Liver (tissue), 9 donors: Measurements from ENCODE around the gene CSN3. TPM values are rescaled to one million over a fixed set of nuclear protein-coding genes. Genes with fewer than 3 reads are reported as not detected.
"Not testable (repeated sequence)": the region's sequence is repeated elsewhere in the genome, so short reads cannot be mapped to it uniquely, and the experiment has no call there.

Experiments used
- DNase-seq: peaks from one replicate; pipeline ENCODE4 v3.0.0-alpha.2; 2017; ENCODE audit warnings: low spot score
- H3K27ac ChIP-seq, 2 donors: one replicate each; pipeline ENCODE4 v1.7.0; 2013; ENCODE audit warnings: inconsistent platforms in 2 of 2, low read length in 2 of 2, control low read depth in 1 of 2, low read depth in 1 of 2, mild to moderate bottlenecking in 1 of 2
- H3K27me3 ChIP-seq, 4 donors: one replicate each; pipeline versions ENCODE4 v1.6.1 to v1.7.0; 2013; ENCODE audit warnings: low read length in 3 of 4, inconsistent platforms in 1 of 4, mild to moderate bottlenecking in 1 of 4, moderate library complexity in 1 of 4; ENCODE audit not compliant: control insufficient read depth in 4 of 4, insufficient read depth in 4 of 4
- H3K36me3 ChIP-seq, 4 donors: one replicate each; pipeline versions ENCODE4 v1.6.1 to v1.7.0; 2013; ENCODE audit warnings: low read length in 3 of 4, mild to moderate bottlenecking in 3 of 4, low read depth in 1 of 4, moderate library complexity in 1 of 4; ENCODE audit not compliant: control insufficient read depth in 4 of 4, insufficient read depth in 3 of 4
- H3K4me1 ChIP-seq, 4 donors: one replicate each; pipeline versions ENCODE4 v1.6.1 to v1.7.0; 2013; ENCODE audit warnings: low read length in 3 of 4, mild to moderate bottlenecking in 3 of 4, moderate library complexity in 1 of 4; ENCODE audit not compliant: control insufficient read depth in 4 of 4, insufficient read depth in 4 of 4
- H3K4me3 ChIP-seq, 3 donors: one replicate each; pipeline versions ENCODE4 v1.6.1 to v1.7.0; 2013; ENCODE audit warnings: low read length in 3 of 3, control low read depth in 1 of 3, low read depth in 1 of 3, mild to moderate bottlenecking in 1 of 3
- H3K9ac ChIP-seq, 2 donors: one replicate each; pipeline ENCODE4 v1.7.0; 2013; ENCODE audit warnings: low read length in 2 of 2, mild to moderate bottlenecking in 2 of 2, moderate library complexity in 2 of 2, control low read depth in 1 of 2, low read depth in 1 of 2
- H3K9me3 ChIP-seq, 4 donors: one replicate each; pipeline versions ENCODE4 v1.6.1 to v1.7.0; 2013; ENCODE audit warnings: low read length in 3 of 4; ENCODE audit not compliant: control insufficient read depth in 4 of 4
- GABPA ChIP-seq, 2 donors: IDR thresholded peaks in 1 of 2; conservative IDR thresholded peaks in 1 of 2; 2 replicates each; pipeline ENCODE4 v1.6.1; 2016; ENCODE audit warnings: antibody characterized with exemption in 2 of 2, mild to moderate bottlenecking in 1 of 2, moderate library complexity in 1 of 2
- HNF4A ChIP-seq, 2 donors: conservative IDR thresholded peaks; 2 replicates each; pipeline ENCODE4 v1.6.1; 2016; ENCODE audit warnings: antibody characterized with exemption in 2 of 2, mild to moderate bottlenecking in 2 of 2
- HNF4G ChIP-seq: IDR thresholded peaks from 2 replicates; pipeline ENCODE4 v1.6.1; 2016; ENCODE audit warnings: antibody characterized with exemption
- JUND ChIP-seq, 2 donors: IDR thresholded peaks; 2 replicates each; pipeline ENCODE4 v1.6.1; 2016; ENCODE audit warnings: antibody characterized with exemption in 2 of 2
- NR2F2 ChIP-seq: IDR thresholded peaks from 2 replicates; pipeline ENCODE4 v1.6.1; 2016; ENCODE audit warnings: antibody characterized with exemption
- RAD21 ChIP-seq, 2 donors: IDR thresholded peaks; 2 replicates each; pipeline ENCODE4 v1.6.1; 2016; ENCODE audit warnings: antibody characterized with exemption in 2 of 2, mild to moderate bottlenecking in 2 of 2
- TAF1 ChIP-seq: conservative IDR thresholded peaks from 2 replicates; pipeline ENCODE4 v1.6.1; 2016; ENCODE audit warnings: antibody characterized with exemption, mild to moderate bottlenecking
- YY1 ChIP-seq: IDR thresholded peaks from 2 replicates; pipeline ENCODE4 v1.6.1; 2016; ENCODE audit warnings: antibody characterized with exemption, mild to moderate bottlenecking
- WGBS: extraction: QIAGEN DNeasy Blood & Tissue Kit; methylation state at CpG from one replicate; pipeline ENCODE4 v1.1.7; 2013; 5-methylcytosine and 5-hydroxymethylcytosine counted together
- polyA plus RNA-seq, 2 donors: library from polyadenylated mRNA; stranded (reverse) in 1 of 2; unstranded in 1 of 2; fragments of 200-250 nt in 1 of 2; fragments of >200 nt in 1 of 2; fragmentation: Nextera tagmentation in 1 of 2; extraction: Ambion mirVana in 1 of 2; gene quantifications; one replicate each; pipeline versions ENCODE4 v1.2.1 to v1.2.3, GENCODE V29; 2013 to 2015
- total RNA-seq, 2 donors: library from RNA; depleted of rRNA; stranded (reverse); fragments of >200 nt; gene quantifications; one replicate each; pipeline ENCODE4 v1.2.3, GENCODE V29; 2014
- TF ChIP-seq, protein P1 (sequence below): fragments of 150-350 bp; IDR thresholded peaks from 2 replicates; pipeline ENCODE4 v1.5.1; 2017; ENCODE audit warnings: improper control_type of control experiment, low read depth, low read length; ENCODE audit not compliant: missing input control
- TF ChIP-seq, protein P2 (sequence below): IDR thresholded peaks from 2 replicates; pipeline ENCODE4 v1.6.1; 2016; ENCODE audit warnings: antibody characterized with exemption
- donor health status: healthy.
- donor health status: healthy.
- donor health status: healthy.
- donor health status: healthy.
- donor health status: healthy.

The CSN3 gene
- total and polyA plus RNA-seq, 4 donors = not detected

- TF ChIP-seq, protein P1, sequence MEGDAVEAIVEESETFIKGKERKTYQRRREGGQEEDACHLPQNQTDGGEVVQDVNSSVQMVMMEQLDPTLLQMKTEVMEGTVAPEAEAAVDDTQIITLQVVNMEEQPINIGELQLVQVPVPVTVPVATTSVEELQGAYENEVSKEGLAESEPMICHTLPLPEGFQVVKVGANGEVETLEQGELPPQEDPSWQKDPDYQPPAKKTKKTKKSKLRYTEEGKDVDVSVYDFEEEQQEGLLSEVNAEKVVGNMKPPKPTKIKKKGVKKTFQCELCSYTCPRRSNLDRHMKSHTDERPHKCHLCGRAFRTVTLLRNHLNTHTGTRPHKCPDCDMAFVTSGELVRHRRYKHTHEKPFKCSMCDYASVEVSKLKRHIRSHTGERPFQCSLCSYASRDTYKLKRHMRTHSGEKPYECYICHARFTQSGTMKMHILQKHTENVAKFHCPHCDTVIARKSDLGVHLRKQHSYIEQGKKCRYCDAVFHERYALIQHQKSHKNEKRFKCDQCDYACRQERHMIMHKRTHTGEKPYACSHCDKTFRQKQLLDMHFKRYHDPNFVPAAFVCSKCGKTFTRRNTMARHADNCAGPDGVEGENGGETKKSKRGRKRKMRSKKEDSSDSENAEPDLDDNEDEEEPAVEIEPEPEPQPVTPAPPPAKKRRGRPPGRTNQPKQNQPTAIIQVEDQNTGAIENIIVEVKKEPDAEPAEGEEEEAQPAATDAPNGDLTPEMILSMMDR = no peak
- TF ChIP-seq, protein P2, sequence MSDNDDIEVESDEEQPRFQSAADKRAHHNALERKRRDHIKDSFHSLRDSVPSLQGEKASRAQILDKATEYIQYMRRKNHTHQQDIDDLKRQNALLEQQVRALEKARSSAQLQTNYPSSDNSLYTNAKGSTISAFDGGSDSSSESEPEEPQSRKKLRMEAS = no peak
- TF ChIP-seq GABPA (IDR thresholded peaks at IDR 0.05 in 1 of 2, conservative IDR thresholded peaks at IDR 0.05 in 1 of 2) (no peak), NR2F2 (no peak), YY1 (no peak)
Measured at GRCh38 chr4:70197842-70198241, 44.6 kb upstream of the CSN3 start (continued).

- 28% methylated on average over 1 of the region's 1 CpG for WGBS
- Histone ChIP-seq H3K36me3 (no peaks in the 10 kb centered on the region), H3K27ac (no peak overlapping the region), H3K9ac (no peak overlapping the region), H3K27me3 (no peaks in the 10 kb centered on the region), H3K4me3 (no peak overlapping the region), H3K4me1 (peaks cover 0 to 3% (median under 1%) of the 10 kb centered on the region in 4 donors), H3K9me3 (no peaks in the 10 kb centered on the region)
- DNase-seq = no peak
- TF ChIP-seq HNF4G (no peak), JUND (IDR thresholded peaks at IDR 0.05) (no peak), HNF4A (conservative IDR thresholded peaks at IDR 0.05) (peak in 1 of 2 donors; percentile 22), TAF1 (no peak), RAD21 (IDR thresholded peaks at IDR 0.05) (peak in 1 of 2 donors; percentile 14)
- TF ChIP-seq, protein P1 = no peak
Measured at GRCh38 chr4:70203601-70204000, 38.8 kb upstream of the CSN3 start.

GRCh38 chr4:70212752-70213151, 29.6 kb upstream of the CSN3 start:
- 81% methylated on average over 4 of the region's 4 CpGs for WGBS

DNA sequence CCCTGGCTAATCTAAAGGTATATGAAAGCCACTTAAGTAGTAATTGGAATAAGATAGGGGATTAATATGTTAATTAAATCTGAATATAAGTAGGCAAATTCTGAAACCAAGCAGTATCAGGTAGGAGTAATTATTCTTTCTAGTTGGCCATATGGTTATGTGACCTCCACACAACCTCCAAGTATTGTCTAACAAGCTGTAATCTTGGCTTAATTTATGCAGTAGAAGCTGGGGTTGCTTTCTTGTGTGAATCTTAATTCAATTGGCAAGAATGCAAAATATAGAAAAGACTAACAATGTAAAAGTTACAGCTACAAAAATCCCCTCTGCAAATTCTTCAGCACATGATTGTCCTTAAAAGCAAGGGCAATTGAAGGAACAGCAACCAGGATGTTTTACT, 26.3 kb upstream of the CSN3 start:
- not testable (repeated sequence) for DNase-seq, H3K9ac ChIP-seq, H3K9me3 ChIP-seq, H3K4me3 ChIP-seq, H3K36me3 ChIP-seq, H3K4me1 ChIP-seq, H3K27ac ChIP-seq, H3K27me3 ChIP-seq

More at GRCh38 chr4:70212752-70213151, 29.6 kb upstream of the CSN3 start:
- H3K4me1 ChIP-seq, DNase-seq, H3K9ac ChIP-seq, H3K4me3 ChIP-seq, H3K27ac ChIP-seq, H3K27me3 ChIP-seq, H3K9me3 ChIP-seq, H3K36me3 ChIP-seq: not testable (repeated sequence)

- not testable (repeated sequence) for H3K36me3 ChIP-seq, H3K27ac ChIP-seq, H3K27me3 ChIP-seq, DNase-seq, H3K9me3 ChIP-seq, H3K4me3 ChIP-seq, H3K9ac ChIP-seq, H3K4me1 ChIP-seq
- WGBS = 96% methylated on average over 1 of the region's 1 CpG
Measured at GRCh38 chr4:70216550-70216949, 25.8 kb upstream of the CSN3 start.

DNA sequence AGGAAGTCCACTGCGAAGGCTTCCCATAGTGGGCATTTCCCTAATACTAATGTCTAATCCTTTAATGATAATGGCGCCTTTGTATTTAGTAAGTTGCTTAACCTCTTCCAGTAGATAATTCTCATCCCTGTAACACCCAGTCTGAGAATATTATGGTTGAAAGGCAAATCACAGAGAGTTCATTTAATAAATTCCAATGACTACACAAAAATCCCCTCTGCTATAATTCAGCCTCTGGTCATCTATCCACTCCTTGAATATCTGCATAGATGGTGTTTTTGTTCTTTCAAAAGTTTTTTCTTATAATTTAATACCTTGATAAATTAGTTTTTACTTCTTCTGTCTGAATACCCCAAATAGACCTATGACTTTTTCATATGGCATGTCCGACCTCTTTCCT, 21.0 kb upstream of the CSN3 start:
- not testable (repeated sequence) for H3K4me3 ChIP-seq, H3K9ac ChIP-seq, H3K4me1 ChIP-seq, H3K27ac ChIP-seq, H3K36me3 ChIP-seq, H3K27me3 ChIP-seq, H3K9me3 ChIP-seq, DNase-seq
- 96% methylated on average over 3 of the region's 3 CpGs for WGBS

DNA sequence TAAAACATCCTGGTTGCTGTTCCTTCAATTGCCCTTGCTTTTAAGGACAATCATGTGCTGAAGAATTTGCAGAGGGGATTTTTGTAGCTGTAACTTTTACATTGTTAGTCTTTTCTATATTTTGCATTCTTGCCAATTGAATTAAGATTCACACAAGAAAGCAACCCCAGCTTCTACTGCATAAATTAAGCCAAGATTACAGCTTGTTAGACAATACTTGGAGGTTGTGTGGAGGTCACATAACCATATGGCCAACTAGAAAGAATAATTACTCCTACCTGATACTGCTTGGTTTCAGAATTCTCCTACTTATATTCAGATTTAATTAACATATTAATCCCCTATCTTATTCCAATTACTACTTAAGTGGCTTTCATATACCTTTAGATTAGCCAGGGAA, 20.6 kb upstream of the CSN3 start:
- H3K27me3 ChIP-seq, DNase-seq, H3K9me3 ChIP-seq, H3K4me3 ChIP-seq, H3K9ac ChIP-seq, H3K36me3 ChIP-seq, H3K27ac ChIP-seq, H3K4me1 ChIP-seq: not testable (repeated sequence)
